ENCODE data around the gene VWDE. TPM values are rescaled to one million over a fixed set of nuclear protein-coding genes. Genes with fewer than 3 reads are reported as not detected.

Gene VWDE
- total RNA-seq, 1 experiment from 2014 or later, result 13.7 TPM

- no peaks in the 10 kb centered on the region for H3K9me3 ChIP-seq (ENCODE audit: control insufficient read depth in 1 of 2, insufficient read depth in 1 of 2, low read depth in 1 of 2, low read length in 2 of 2)
- no peak for DNase-seq (ENCODE audit: low read depth, low spot score)
- H3K9ac ChIP-seq (ENCODE audit: low read length), result no peak overlapping the region
- H3K27ac ChIP-seq (ENCODE audit: low read depth, low read length), result no peak overlapping the region
- no peaks in the 10 kb centered on the region for H3K79me2 ChIP-seq (ENCODE audit: insufficient read depth, low read length)
- POLR2A ChIA-PET, result no interaction called here
- ATAC-seq, result no peak
- intact Hi-C loops (cut with micrococcal nuclease), result no loop called here
- H4K20me1 ChIP-seq (ENCODE audit: insufficient read depth), result no peaks in the 10 kb centered on the region
- no peaks in the 10 kb centered on the region for H3K4me1 ChIP-seq (ENCODE audit: control insufficient read depth in 1 of 2, insufficient read depth in 2 of 2, low read length in 2 of 2)
- H3K27me3 ChIP-seq (ENCODE audit: insufficient read depth, low read length), result no peaks in the 10 kb centered on the region
- RAD21 ChIA-PET (ENCODE audit: low non-redundant PET in 1 of 2, low total read pairs in 2 of 2, uncharacterized antibody in 2 of 2, unreplicated experiment in 2 of 2), result no interaction called here
- 0 out of 4 replicates have a peak, but pooled peaks cover 0 to 2% of the 10 kb centered on the region in 2 experiments for H3K36me3 ChIP-seq (ENCODE audit: control insufficient read depth in 1 of 2, insufficient read depth in 2 of 2, low read length in 2 of 2)
- no peak for TF ChIP-seq SRF (IDR thresholded peaks at IDR 0.05; ENCODE audit: low read depth)
- no peak for TF ChIP-seq SIN3A (IDR thresholded peaks at IDR 0.05; ENCODE audit: low read depth)
- TF ChIP-seq EZH2 (IDR thresholded peaks at IDR 0.05), result no peak
- no peak for TF ChIP-seq ZFX (IDR thresholded peaks at IDR 0.05)
- TF ChIP-seq POLR2AphosphoS5 (IDR thresholded peaks at IDR 0.05; ENCODE audit: low read depth, low read length), result no peak
- no peak for TF ChIP-seq RAD21 (IDR thresholded peaks at IDR 0.05; ENCODE audit: low read depth)
- CTCF ChIA-PET, result no interaction called here
- no TSS peak for BruUV-seq (replicated peaks)
- no peak overlapping the region for H3K4me3 ChIP-seq (replicated peaks in 1 of 2; ENCODE audit: low read depth in 1 of 2, low read length in 2 of 2)
- H3K9me2 ChIP-seq (ENCODE audit: insufficient read depth), result no peaks in the 10 kb centered on the region
- H3K4me2 ChIP-seq (ENCODE audit: low read length), result no peak overlapping the region
- no peak overlapping the region for H2AFZ ChIP-seq (ENCODE audit: low read depth, low read length, poor library complexity, severe bottlenecking)
These were observed 42.7 kb downstream of the VWDE start for GRCh38 chr7:12360948-12361347.

GRCh38 chr7:12358694-12359093, 45.0 kb downstream of the VWDE start:
- Histone ChIP-seq H3K9ac (ENCODE audit: low read length) (no peak overlapping the region), H4K20me1 (ENCODE audit: insufficient read depth) (no peaks in the 10 kb centered on the region), H3K4me1 (ENCODE audit: control insufficient read depth in 1 of 2, insufficient read depth in 2 of 2, low read length in 2 of 2) (no peaks in the 10 kb centered on the region), H3K27ac (ENCODE audit: low read depth, low read length) (no peak overlapping the region), H3K4me2 (ENCODE audit: low read length) (no peak overlapping the region), H3K36me3 (ENCODE audit: control insufficient read depth in 1 of 2, insufficient read depth in 2 of 2, low read length in 2 of 2) (0 out of 4 replicates have a peak, but pooled peaks cover 0 to 3% of the 10 kb centered on the region in 2 experiments), H3K9me3 (ENCODE audit: control insufficient read depth in 1 of 2, insufficient read depth in 1 of 2, low read depth in 1 of 2, low read length in 2 of 2) (no peaks in the 10 kb centered on the region), H3K79me2 (ENCODE audit: insufficient read depth, low read length) (no peaks in the 10 kb centered on the region), H3K9me2 (ENCODE audit: insufficient read depth) (no peaks in the 10 kb centered on the region), H2AFZ (ENCODE audit: low read depth, low read length, poor library complexity, severe bottlenecking) (no peak overlapping the region), H3K4me3 (replicated peaks in 1 of 2; ENCODE audit: low read depth in 1 of 2, low read length in 2 of 2) (no peak overlapping the region), H3K27me3 (ENCODE audit: insufficient read depth, low read length) (no peaks in the 10 kb centered on the region)
- ATAC-seq, result no peak
- no TSS peak for BruUV-seq (replicated peaks)
- ChIA-PET RAD21 (ENCODE audit: low non-redundant PET in 1 of 2, low total read pairs in 2 of 2, uncharacterized antibody in 2 of 2, unreplicated experiment in 2 of 2) (no interaction called here), POLR2A (no interaction called here), CTCF (no interaction called here)
- TF ChIP-seq EZH2phosphoT487 (IDR thresholded peaks at IDR 0.05; ENCODE audit: borderline replicate concordance) (no peak), CBX3 (IDR thresholded peaks at IDR 0.05; ENCODE audit: low read depth) (no peak), EZH2 (IDR thresholded peaks at IDR 0.05) (no peak), RAD21 (IDR thresholded peaks at IDR 0.05; ENCODE audit: low read depth) (no peak), POLR2AphosphoS5 (IDR thresholded peaks at IDR 0.05; ENCODE audit: low read depth, low read length) (no peak), POLR2A (IDR thresholded peaks at IDR 0.05; ENCODE audit: borderline replicate concordance, extremely low read depth, insufficient read depth, insufficient read length) (no peak), ATF3 (IDR thresholded peaks at IDR 0.05) (no peak), SIN3A (IDR thresholded peaks at IDR 0.05; ENCODE audit: low read depth) (no peak), YY1 (IDR thresholded peaks at IDR 0.05; ENCODE audit: extremely low read depth, insufficient replicate concordance, low read depth, low read length) (no peak), JUND (IDR thresholded peaks at IDR 0.05) (no peak), REST (IDR thresholded peaks at IDR 0.05; ENCODE audit: low read depth) (no peak)
- intact Hi-C loops (cut with micrococcal nuclease), result no loop called here
- no peak for DNase-seq (ENCODE audit: low read depth, low spot score)
